GM12878 (cell line): Measurements from ENCODE around the gene KRT78. TPM values are rescaled to one million over a fixed set of nuclear protein-coding genes. Genes with fewer than 3 reads are reported as not detected.

Experiments used
- ASH2L ChIP-seq: fragments of 300-600, 200-600 bp; sonication (generic); IDR thresholded peaks from 2 replicates; pipeline ENCODE4 v1.6.1; 2017; ENCODE audit warnings: low read depth, mild to moderate bottlenecking, borderline replicate concordance
- CTCF ChIP-seq, 3 experiments: IDR thresholded peaks in 2 of 3; conservative IDR thresholded peaks in 1 of 3; 2 replicates each; pipeline ENCODE4 v1.5.1; 2011; ENCODE audit warnings: low read depth in 3 of 3, low read length in 3 of 3, mild to moderate bottlenecking in 3 of 3, control low read depth in 2 of 3, moderate library complexity in 2 of 3, inconsistent platforms in 1 of 3, mixed read lengths in 1 of 3; ENCODE audit not compliant: control insufficient read depth in 2 of 3, insufficient read depth in 1 of 3; ENCODE audit errors: extremely low read depth in 1 of 3
- ETV6 ChIP-seq, 2 experiments: fragments of 450-650 bp in 1 of 2; IDR thresholded peaks in 1 of 2; conservative IDR thresholded peaks in 1 of 2; 2 replicates each; pipeline ENCODE4 v1.6.1; 2014; ENCODE audit warnings: antibody characterized with exemption in 1 of 2, borderline replicate concordance in 1 of 2, low read depth in 1 of 2, mild to moderate bottlenecking in 1 of 2, moderate library complexity in 1 of 2
- NFYA ChIP-seq: IDR thresholded peaks from 2 replicates; pipeline ENCODE4 v1.6.1; 2011; ENCODE audit warnings: low read depth, mild to moderate bottlenecking, low read length, improper control_type of control experiment, borderline replicate concordance
- NR2C1 ChIP-seq: fragments of 450-650 bp; IDR thresholded peaks from 2 replicates; pipeline ENCODE4 v1.6.1; 2017; ENCODE audit warnings: antibody characterized with exemption, mild to moderate bottlenecking, moderate library complexity
- NR2F1 ChIP-seq: fragments of 450-650 bp; conservative IDR thresholded peaks from 2 replicates; pipeline ENCODE4 v1.6.1; 2017; ENCODE audit warnings: mild to moderate bottlenecking
- POU2F2 ChIP-seq: IDR thresholded peaks from 3 replicates; pipeline ENCODE4 v1.6.1; 2011; ENCODE audit warnings: low read depth, mild to moderate bottlenecking, low read length, borderline replicate concordance
- RFX5 ChIP-seq: IDR thresholded peaks from 2 replicates; pipeline ENCODE4 v1.6.1; 2011; ENCODE audit warnings: low read depth, low read length, improper control_type of control experiment
- SMARCA5 ChIP-seq: fragments of 450-650 bp; IDR thresholded peaks from 2 replicates; pipeline ENCODE4 v1.6.1; 2017; ENCODE audit warnings: mild to moderate bottlenecking
- SRF ChIP-seq, 2 experiments: IDR thresholded peaks; 2 replicates each; pipeline ENCODE4 v1.6.1; 2011; ENCODE audit warnings: low read depth in 2 of 2, low read length in 2 of 2, mild to moderate bottlenecking in 1 of 2, moderate library complexity in 1 of 2
- TAF1 ChIP-seq: IDR thresholded peaks from 2 replicates; pipeline ENCODE4 v1.6.1; 2011; ENCODE audit warnings: mild to moderate bottlenecking, low read depth, low read length, borderline replicate concordance
- TBL1XR1 ChIP-seq: IDR thresholded peaks from 2 replicates; pipeline ENCODE4 v1.6.1; 2012; ENCODE audit warnings: low read depth, low read length, improper control_type of control experiment
- ZBTB40 ChIP-seq: fragments of 450-650 bp; IDR thresholded peaks from 2 replicates; pipeline ENCODE4 v1.6.1; 2016; ENCODE audit warnings: mild to moderate bottlenecking, moderate library complexity, borderline replicate concordance
- polyA plus RNA-seq, 11 experiments: library from polyadenylated mRNA; depleted of rRNA in 4 of 11; unstranded in 6 of 11; stranded (reverse) in 5 of 11; fragments of >200 nt; fragmentation: Nextera tagmentation in 4 of 11; fragmentation: Illumina TruSeq in 1 of 11; extraction: Ambion mirVana in 4 of 11; extraction: Trizol in 1 of 11; gene quantifications; 1 replicate in 1 of 11; 2 replicates in 10 of 11; pipeline versions ENCODE4 v1.2.1 to v1.2.3, GENCODE V29; 2011 to 2016; ENCODE audit warnings: inconsistent platforms in 2 of 11, missing spikeins in 2 of 11, low read depth in 1 of 11
- total RNA-seq, 4 experiments: library from RNA; depleted of rRNA in 3 of 4; stranded (reverse); fragments of >200 nt in 3 of 4; fragmentation: Illumina TruSeq in 1 of 4; extraction: Trizol in 1 of 4; gene quantifications; 2 replicates each; pipeline versions ENCODE4 v1.2.1 to v1.2.3, GENCODE V29; 2013 to 2021

KRT78 gene
- total and polyA plus RNA-seq, 10 of the 15 experiments (the other 5 are each of a cell fraction or from before 2014, with no cell fraction given), result 0.07 TPM; not detected in 9

- TF ChIP-seq SRF (IDR thresholded peaks at IDR 0.05; ENCODE audit: low read depth in 2 of 2, low read length in 2 of 2) (no peak), ETV6 (conservative IDR thresholded peaks at IDR 0.05 in 1 of 2, IDR thresholded peaks at IDR 0.05 in 1 of 2; ENCODE audit: borderline replicate concordance in 1 of 2, low read depth in 1 of 2) (no peak), ASH2L (no peak), TBL1XR1 (no peak), NFYA (no peak), TAF1 (no peak), POU2F2 (no peak), RFX5 (no peak), NR2F1 (no peak), SMARCA5 (no peak), NR2C1 (no peak), ZBTB40 (no peak), CTCF (IDR thresholded peaks at IDR 0.05 in 2 of 3, conservative IDR thresholded peaks at IDR 0.05 in 1 of 3; ENCODE audit: control insufficient read depth in 2 of 3, extremely low read depth in 1 of 3, insufficient read depth in 1 of 3, low read depth in 3 of 3, low read length in 3 of 3) (no peak)
Measured at GRCh38 chr12:52857500-52857899, 8.7 kb upstream of the KRT78 start (continued).
